ENCODE results near the gene ZFHX3.

Gene ZFHX3

DNA sequence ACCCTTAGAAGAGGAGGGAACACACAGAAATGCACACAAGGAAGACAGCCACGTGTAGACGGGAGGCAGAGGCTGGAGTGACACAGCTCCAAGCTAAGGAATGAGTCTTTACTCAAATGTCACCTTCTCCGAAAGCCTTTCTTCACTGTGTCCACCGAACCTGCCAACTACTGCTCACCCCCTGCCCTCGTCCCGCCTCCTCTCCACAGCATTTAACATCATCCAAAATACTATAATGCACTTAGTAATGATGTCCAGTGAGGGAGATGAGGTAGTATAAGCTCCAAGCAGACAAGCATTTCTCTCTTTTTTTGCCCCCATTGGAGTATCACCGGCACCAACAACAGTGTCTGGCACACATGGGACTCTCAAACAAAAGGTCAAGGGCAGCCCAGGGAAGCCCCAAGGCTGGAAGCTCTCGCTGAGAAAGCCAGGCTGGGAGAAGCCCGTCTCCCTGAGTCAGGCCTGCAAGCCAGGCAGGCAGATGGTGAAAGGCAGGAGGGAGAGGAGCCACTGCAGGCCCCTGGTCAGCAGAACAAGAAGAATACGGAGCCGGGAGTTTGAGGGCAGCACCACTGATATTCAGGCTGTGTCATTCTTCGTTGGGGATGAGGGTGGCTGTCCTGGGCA, 25.9 kb downstream of the ZFHX3 start:
- Histone ChIP-seq H3K36me3 (ENCODE audit: insufficient read depth) (no peaks in the 10 kb centered on the region), H4K20me1 (ENCODE audit: insufficient read depth) (no peaks in the 10 kb centered on the region), H3K27me3 (ENCODE audit: insufficient read depth, low read depth) (no peaks in the 10 kb centered on the region), H3K27ac (no peak overlapping the region), H2AFZ (ENCODE audit: low read depth) (no peak overlapping the region), H3K79me2 (ENCODE audit: insufficient read depth, low read depth) (no peaks in the 10 kb centered on the region), H3K4me2 (no peak overlapping the region), H3K4me1 (ENCODE audit: low read depth, poor library complexity, severe bottlenecking) (no peaks in the 10 kb centered on the region), H3K4me3 (IDR thresholded peaks at IDR 0.05; ENCODE audit: insufficient read depth, low read depth, low read length) (no peak overlapping the region), H3K9ac (no peak overlapping the region)
- TF ChIP-seq, protein P1, sequence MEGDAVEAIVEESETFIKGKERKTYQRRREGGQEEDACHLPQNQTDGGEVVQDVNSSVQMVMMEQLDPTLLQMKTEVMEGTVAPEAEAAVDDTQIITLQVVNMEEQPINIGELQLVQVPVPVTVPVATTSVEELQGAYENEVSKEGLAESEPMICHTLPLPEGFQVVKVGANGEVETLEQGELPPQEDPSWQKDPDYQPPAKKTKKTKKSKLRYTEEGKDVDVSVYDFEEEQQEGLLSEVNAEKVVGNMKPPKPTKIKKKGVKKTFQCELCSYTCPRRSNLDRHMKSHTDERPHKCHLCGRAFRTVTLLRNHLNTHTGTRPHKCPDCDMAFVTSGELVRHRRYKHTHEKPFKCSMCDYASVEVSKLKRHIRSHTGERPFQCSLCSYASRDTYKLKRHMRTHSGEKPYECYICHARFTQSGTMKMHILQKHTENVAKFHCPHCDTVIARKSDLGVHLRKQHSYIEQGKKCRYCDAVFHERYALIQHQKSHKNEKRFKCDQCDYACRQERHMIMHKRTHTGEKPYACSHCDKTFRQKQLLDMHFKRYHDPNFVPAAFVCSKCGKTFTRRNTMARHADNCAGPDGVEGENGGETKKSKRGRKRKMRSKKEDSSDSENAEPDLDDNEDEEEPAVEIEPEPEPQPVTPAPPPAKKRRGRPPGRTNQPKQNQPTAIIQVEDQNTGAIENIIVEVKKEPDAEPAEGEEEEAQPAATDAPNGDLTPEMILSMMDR (conservative IDR thresholded peaks at IDR 0.05; ENCODE audit: low read depth, low read length), result no peak

DNA sequence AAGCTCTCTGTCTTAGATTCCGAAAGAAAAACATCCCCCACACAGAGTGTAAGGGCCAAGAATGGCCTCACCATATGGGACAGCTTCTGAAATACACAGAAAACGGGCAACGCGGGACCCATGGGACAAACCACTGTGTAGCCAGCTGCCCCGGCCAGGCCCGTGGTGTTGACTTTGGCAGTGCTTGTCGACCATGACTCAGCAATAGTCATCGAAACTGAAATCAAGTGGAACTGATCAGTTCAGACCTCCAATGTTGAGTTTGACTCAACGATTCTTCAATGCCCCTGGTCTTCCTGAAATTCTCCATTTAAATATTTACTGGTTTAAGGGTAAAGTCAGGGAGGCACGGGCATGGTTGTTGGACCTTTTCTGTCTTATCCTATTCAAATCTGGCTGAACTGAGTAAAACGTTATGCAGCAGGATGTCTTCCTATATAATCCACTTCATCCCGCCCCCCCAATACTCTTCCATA, 27.5 kb downstream of the ZFHX3 start:
- H3K9ac ChIP-seq, result no peak overlapping the region
- H3K4me3 ChIP-seq (IDR thresholded peaks at IDR 0.05; ENCODE audit: insufficient read depth, low read depth, low read length), result no peak overlapping the region
- TF ChIP-seq, protein P1 (conservative IDR thresholded peaks at IDR 0.05; ENCODE audit: low read depth, low read length), result no peak
- no peaks in the 10 kb centered on the region for H3K79me2 ChIP-seq (ENCODE audit: insufficient read depth, low read depth)
- H3K27me3 ChIP-seq (ENCODE audit: insufficient read depth, low read depth), result no peaks in the 10 kb centered on the region
- H2AFZ ChIP-seq (ENCODE audit: low read depth), result no peak overlapping the region
- no peaks in the 10 kb centered on the region for H4K20me1 ChIP-seq (ENCODE audit: insufficient read depth)
- no peaks in the 10 kb centered on the region for H3K4me1 ChIP-seq (ENCODE audit: low read depth, poor library complexity, severe bottlenecking)
- H3K4me2 ChIP-seq, result no peak overlapping the region
- no peak overlapping the region for H3K27ac ChIP-seq
- H3K36me3 ChIP-seq (ENCODE audit: insufficient read depth), result no peaks in the 10 kb centered on the region

DNA sequence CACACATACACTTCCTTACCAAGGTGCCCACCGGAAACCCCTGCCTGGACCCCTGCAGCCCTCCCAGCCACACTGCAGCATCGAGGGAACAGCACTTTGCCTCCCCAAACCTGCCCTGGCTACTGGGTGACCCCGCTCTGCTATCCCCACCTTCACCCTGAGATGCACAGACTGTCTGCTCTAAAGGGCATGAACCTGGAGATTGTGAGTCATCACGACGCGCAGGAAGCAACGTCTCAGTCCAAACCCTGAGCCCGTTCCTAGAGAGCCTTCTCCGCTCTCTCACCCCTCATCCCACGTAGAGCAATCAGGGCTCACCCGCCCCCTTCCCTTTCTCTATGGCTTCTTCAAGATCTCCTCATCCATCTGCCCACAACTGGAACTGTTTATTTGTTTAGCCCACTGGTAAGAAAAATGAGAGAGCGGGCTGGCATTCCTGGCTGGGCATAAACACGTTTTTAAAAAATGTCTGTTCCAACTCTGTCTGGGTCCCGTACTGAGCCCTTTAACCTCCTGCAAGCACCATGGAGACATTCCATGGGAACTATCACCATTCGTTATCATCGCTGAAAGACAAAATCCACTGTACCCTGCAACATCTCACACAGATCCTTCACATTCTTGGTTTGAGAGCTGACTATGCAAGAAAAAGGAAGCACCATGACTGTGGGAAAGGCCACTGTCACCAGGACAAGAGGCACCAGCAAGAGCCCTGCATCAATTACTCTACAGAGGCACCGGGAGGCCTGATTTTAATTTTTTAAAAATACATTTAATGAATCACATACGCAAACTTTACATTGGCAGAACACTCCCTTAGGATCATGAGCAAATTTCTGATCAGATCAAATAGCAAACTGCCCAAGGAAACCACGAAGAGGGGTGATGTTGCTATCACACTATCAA, 28.2 kb downstream of the ZFHX3 start:
- Histone ChIP-seq H3K4me2 (no peak overlapping the region), H4K20me1 (ENCODE audit: insufficient read depth) (no peaks in the 10 kb centered on the region), H3K4me3 (IDR thresholded peaks at IDR 0.05; ENCODE audit: insufficient read depth, low read depth, low read length) (no peak overlapping the region), H3K36me3 (ENCODE audit: insufficient read depth) (no peaks in the 10 kb centered on the region), H3K27ac (no peak overlapping the region), H3K79me2 (ENCODE audit: insufficient read depth, low read depth) (no peaks in the 10 kb centered on the region), H3K9ac (no peak overlapping the region), H3K4me1 (ENCODE audit: low read depth, poor library complexity, severe bottlenecking) (no peaks in the 10 kb centered on the region), H2AFZ (ENCODE audit: low read depth) (no peak overlapping the region), H3K27me3 (ENCODE audit: insufficient read depth, low read depth) (no peaks in the 10 kb centered on the region)
- TF ChIP-seq, protein P1 (conservative IDR thresholded peaks at IDR 0.05; ENCODE audit: low read depth, low read length), result no peak

DNA sequence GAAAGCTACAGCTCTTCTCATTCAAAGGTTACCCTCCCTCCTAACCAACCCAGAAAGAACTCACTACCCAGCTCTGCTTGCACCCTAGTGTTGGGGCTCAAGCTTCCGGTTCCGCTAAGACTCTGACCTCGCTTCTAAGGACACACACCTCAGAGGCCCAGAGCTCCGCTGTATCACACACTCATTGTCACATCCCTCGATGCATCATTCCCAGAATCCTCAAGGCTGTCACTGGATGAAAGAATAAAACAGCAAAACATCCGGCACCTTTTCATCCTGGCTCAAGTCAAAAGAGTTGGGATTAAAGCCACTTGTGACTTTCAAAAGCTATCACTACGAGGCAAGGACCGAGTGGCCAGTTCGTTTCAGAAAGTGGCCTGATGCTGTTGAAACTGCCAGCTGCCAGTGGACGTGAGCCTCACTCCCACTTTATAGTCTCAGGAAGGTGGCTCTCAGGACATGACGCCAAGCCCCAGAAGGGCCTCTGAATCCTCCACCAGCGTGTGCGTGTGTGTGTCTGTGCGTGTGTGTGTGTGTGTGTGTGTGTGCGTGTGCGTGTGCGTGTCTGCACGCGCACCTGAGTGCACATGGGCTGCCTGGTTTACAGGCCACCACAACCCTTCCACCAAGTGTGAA, 29.0 kb downstream of the ZFHX3 start:
- Histone ChIP-seq H3K36me3 (ENCODE audit: insufficient read depth) (no peaks in the 10 kb centered on the region), H3K27me3 (ENCODE audit: insufficient read depth, low read depth) (no peaks in the 10 kb centered on the region), H2AFZ (ENCODE audit: low read depth) (no peak overlapping the region), H3K4me3 (IDR thresholded peaks at IDR 0.05; ENCODE audit: insufficient read depth, low read depth, low read length) (no peak overlapping the region), H4K20me1 (ENCODE audit: insufficient read depth) (no peaks in the 10 kb centered on the region), H3K27ac (no peak overlapping the region), H3K9ac (no peak overlapping the region), H3K79me2 (ENCODE audit: insufficient read depth, low read depth) (no peaks in the 10 kb centered on the region), H3K4me1 (ENCODE audit: low read depth, poor library complexity, severe bottlenecking) (no peaks in the 10 kb centered on the region), H3K4me2 (no peak overlapping the region)
- TF ChIP-seq, protein P1 (conservative IDR thresholded peaks at IDR 0.05; ENCODE audit: low read depth, low read length), result no peak
